Measurements from ENCODE around the gene BTBD17.
"Not testable (repeated sequence)": the region's sequence is repeated elsewhere in the genome, so short reads cannot be mapped to it uniquely, and the experiment has no call there.

Gene BTBD17

DNA sequence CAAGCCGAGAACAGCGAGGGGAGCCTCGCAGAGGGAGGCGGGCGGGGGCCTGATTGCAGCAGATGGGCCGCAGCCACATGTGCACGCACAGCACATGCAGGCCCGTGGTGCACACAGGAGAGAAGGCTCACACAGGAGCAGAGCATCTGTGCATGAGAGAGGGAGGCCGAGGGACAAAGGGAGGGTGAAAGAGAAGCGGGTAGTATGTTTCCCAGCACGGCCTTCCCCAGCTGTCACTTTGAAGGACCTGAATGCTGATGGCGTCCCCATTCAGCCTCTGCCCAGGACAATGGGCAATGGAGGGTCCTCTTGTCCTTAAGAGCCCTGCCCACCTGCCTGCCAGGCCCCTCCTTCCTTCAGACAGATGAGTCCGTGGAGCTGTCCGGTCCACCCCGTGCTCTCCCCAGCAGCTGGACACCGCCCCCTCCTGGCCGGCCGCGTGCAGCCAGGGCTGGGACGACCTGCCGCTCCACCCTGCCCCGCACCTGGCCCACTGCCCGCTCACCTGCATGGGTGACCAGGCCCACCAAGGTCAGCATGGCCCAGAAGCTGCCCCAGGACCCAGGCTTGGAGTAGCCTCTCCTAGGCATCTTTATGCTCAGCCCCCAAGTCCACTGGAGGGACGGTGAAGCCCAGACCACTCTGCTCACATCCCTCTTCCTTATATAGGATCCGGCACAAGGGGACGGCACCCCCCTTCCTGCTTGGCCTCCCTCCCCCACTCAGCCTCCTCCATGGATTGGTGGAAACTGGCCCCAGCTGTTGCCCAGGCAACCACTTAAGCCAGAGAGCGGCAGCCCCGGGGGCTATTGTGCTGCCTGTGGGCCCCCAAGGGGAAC lies at the start of gene BTBD17:
Gene BTBD17 (minus strand): TSS at position 639 of the 839 bp plus-strand sequence. CDS start 49 bp downstream, at position 590.
- DNase-seq (ENCODE audit: low spot score), result peak; percentile 65

DNA sequence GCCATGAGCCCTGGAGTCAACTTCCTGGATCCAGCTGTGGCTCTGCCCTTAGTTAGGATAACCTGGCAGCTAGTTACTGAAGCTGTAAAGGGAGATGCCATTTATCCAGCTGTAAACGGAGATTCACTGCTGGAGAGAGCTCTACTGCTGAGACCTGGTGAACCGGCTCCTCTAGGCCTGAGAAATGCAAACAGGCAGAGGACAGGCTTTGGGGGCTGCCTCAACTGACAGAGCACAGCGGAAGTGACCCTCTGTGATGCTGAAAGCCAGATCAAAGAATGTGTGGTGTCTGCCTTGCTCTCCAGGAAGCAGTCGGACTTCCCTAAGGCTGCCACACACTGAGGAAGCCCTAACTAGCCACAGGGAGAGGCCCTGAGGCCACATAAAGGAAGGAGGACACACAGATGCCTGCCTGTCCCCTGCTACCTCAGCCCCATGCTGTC lies 48.4 kb upstream of the BTBD17 start:
- no peak for DNase-seq (ENCODE audit: low spot score)

GRCh38 chr17:74408815-74409214 lies 47.1 kb upstream of the BTBD17 start:
- DNase-seq (ENCODE audit: low spot score), result no peak

DNA sequence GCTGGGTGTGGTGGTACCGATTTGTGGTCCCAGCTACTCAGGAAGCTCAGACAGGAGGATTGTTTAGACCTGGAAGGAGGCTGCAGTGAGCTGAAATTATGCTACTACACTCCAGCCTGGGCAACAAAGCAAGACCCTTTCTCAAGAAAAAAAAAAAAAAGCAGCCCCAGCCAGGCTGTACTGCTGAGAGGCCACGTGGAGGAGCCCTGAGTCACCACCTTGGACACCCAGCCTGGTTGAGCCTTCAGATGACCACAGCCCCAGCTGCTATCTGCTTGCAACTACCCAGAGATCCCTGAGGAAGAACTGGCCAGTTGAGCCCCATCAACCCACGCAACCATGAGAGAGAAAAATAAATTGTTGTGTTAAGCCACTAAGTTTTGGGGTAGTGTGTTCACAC lies 46.6 kb upstream of the BTBD17 start:
- no peak for DNase-seq (ENCODE audit: low spot score)

DNA sequence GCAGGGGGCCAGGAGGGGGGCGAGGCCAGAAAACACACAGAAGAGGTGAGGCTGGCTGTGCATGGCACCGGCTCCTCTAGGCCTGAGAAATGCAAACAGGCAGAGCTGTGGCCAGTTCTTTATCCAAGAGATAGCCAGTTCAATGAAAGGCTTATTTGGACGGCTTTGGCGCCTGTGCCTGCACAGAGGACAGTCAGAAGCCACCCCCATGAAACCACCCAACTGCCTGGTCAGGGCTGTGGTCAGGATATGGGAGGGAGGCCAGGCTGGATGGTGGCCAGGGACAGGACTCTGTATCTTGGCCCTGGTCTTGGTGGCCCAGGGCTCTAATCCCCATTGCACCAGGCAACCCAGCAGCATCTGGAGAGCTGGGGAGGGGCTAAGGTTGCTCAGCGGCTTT lies 45.7 kb upstream of the BTBD17 start:
- DNase-seq (ENCODE audit: low spot score), result no peak

- not testable (repeated sequence) for DNase-seq (ENCODE audit: low spot score)
These were observed 43.6 kb upstream of the BTBD17 start for GRCh38 chr17:74405311-74405710.

DNA sequence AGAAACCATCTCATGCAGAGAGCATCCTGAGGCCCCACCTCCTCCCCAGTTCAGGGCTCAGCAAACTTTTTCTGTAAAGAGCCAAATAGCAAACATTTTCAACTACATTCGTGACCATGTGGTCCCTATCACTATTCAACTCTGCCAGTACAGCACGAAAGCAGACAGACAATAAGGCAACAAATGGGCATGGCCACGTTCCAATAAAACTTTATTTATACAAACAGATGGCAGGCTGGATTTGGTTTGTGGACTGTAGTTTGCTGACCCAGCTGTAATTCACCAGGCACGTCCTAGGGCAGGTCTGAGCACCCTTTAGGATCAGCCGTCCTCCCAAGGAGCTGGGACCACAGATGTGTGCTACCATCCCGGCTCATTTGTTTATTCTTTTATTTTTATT lies 43.1 kb upstream of the BTBD17 start:
- no peak for DNase-seq (ENCODE audit: low spot score)

- no peak for DNase-seq (ENCODE audit: low spot score)
These were observed 42.5 kb upstream of the BTBD17 start for GRCh38 chr17:74404218-74404617.

DNA sequence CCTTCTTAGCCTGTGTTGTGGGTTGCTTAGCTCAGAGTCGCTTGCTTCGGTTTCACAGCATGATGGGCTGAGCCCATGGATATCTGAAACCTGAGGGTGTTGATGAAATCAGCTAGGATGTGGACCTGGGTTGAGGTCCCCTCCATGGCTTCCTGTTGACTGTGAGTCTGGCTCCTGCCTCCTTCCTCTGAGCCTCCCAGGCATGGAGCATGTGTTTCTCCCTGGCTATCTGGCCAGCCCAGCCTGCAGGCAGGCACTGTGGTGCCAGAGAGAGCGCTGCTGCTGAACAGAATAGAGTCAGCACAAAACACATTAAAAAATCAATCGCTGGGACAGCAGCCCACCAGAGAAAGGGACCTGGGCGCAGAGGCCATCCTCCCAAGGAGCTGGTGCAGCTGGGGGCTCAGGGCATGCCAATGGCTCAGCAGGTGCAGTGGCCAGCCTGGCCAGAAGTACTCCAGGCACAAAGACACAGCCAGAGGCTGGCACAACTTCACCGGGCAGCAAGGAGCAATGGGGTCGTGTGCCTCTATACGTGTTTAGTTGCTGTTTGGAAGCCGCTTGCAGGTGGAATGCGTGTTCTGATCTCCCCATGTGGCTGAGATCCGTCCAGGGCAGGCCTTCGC lies 42.0 kb upstream of the BTBD17 start:
- DNase-seq (ENCODE audit: low spot score), result no peak

GRCh38 chr17:74402048-74402447 lies 40.4 kb upstream of the BTBD17 start:
- DNase-seq (ENCODE audit: low spot score), result no peak

DNA sequence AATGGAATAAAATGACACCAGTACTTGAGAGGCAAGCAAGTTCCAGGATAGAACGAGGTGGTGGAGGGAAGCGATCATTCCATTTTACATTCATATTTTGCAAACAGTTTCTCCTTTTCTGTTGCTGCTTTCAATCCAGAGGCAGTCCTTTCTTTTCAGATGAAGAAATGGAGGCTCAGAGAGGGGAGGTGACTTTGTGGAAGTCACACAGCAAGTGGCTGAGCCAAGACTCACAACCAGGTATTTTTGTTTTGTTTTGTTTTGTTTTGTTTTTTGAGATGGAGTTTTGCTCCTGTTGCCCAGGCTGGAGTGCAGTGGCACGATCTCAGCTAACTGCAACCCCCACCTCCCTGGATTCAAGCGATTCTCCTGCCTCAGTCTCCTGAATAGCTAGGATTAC lies 34.9 kb upstream of the BTBD17 start:
- no peak for DNase-seq (ENCODE audit: low spot score)

GRCh38 chr17:74394977-74395376 lies 33.3 kb upstream of the BTBD17 start:
- DNase-seq (ENCODE audit: low spot score), result no peak

DNA sequence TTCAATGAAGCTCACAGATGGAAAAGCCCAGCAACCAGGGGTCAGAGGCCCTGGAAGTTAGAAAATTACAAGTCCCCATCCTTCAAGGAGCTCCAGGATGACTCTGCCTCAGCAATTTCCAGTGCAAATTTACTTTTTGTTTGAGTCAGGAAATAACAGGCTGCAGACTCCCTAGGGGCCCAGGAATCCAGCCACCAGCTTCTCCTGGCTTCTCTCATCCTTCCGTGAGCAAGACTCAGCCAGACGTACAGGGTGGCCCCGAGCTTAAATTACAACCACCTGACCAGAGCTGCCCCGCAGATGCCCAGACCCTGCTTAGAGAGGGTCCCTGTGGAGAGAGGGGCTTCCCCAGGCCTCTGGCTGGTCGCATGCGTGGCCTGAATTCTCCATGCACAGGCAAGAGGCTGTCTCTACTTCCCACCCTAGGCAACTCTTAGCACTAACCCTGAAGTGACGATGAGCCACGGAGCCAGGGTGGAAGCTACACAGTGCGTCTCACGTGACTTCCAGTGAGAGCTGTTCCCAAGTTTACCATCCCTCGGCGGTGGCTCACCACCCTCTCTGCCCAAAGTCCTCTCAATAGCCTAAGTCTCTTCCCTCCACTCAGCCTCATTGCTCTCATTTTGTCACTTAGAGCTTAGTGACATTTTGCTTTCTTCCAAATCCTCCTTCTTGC lies 32.7 kb upstream of the BTBD17 start:
- no peak for DNase-seq (ENCODE audit: low spot score)

DNA sequence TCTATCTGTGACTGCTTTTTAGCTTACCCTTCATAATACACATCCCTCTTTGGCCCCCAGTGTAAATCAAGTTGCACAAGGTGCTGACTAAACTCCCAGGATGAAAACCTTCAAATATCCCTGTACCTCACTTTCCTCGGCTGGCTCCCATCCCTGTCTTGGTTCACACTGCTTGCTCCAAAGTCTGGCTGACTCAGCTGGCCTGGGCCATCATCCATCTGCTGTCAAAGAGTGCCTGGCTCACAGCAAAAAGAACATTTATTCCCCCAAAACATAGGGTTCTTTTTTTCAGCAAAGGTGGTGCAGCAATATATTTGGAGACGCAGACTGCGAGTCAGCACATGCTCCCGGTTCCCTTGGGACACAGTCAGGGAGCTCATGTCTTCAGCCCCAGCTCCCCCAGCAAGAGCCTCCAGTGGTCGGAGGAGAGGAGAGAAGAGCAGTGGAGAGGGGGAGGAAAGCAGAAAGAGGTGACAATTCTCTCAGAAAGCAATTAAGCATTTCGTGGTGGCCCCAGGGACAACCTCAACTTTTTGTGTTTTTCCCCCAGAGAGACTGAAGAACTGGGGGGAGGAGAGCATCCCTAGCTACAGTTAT lies 31.8 kb upstream of the BTBD17 start:
- no peak for DNase-seq (ENCODE audit: low spot score)

DNA sequence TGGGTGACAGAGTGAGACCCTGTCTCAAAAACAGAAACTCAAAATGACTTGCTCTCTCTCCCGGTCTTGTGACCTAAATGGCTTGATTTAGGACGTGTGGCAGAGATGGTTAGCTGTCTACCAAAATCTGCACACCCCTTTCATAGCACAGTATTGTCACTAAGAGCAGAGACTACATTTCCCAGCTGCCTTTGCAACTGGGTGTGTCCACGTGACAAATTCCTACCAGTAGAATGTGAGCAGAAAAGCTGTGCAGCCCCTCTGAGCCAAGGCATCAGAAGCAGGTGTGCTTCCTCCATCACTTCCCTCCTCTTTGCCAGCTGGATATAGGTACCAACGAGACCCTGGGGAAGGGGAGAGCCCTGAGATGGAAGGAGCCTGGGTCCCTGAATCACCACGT lies 31.2 kb upstream of the BTBD17 start:
- no peak for DNase-seq (ENCODE audit: low spot score)

- no peak for DNase-seq (ENCODE audit: low spot score)
These were observed 30.1 kb upstream of the BTBD17 start for GRCh38 chr17:74391771-74392170.

DNA sequence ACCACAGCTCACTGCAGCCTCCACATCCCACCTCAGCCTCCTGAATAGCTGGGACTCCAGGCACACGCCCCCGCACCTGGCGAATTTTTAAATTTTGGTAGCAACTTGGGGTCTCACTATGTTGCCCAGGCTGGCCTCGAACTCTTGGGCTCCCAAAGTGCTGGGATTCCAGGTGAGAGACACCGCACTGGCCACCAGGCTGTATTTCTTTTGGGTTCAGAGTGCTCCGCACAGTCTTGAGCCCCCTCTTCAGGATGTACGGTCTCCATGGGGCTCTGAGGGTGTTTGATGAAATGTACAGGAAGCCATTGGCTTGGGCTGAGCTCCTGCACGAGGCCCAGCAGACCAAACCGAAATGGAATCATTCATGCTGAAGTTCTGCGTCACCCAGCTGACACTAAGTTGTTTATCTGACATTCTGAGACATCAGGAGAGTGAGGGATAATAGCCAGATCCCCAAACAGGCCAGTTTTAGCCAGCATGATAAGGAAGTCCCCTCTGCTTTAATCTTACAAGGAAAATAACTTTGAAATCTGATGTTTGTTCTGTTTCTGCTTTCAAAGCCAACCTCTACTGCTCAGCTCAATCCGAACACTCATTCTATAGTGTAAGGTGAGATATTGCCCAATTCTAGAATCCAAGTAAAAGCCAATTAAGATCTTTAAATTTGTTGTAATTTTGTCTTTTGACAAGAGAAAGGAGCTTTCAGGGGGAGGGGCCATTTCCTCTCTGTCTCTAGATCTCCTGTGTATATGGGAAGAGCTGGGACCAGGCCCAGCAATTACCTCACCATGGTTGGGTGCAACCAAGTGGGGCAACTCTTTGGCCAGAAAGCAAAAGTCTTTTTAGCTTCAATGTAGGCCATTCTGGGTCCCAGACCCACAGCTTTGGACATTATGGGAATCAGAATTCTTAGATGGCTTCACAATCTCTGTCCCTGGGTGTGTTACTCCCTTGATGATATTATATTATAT lies 29.3 kb upstream of the BTBD17 start:
- DNase-seq (ENCODE audit: low spot score), result no peak

- no peak for DNase-seq (ENCODE audit: low spot score)
These were observed 28.4 kb upstream of the BTBD17 start for GRCh38 chr17:74389937-74390679.

GRCh38 chr17:74389084-74389753 lies 27.6 kb upstream of the BTBD17 start:
- DNase-seq (ENCODE audit: low spot score), result no peak
